Naive thymus-derived CD4-positive, alpha-beta T cell (primary cell): ENCODE measurements around the gene GSAP. TPM values are rescaled to one million over a fixed set of nuclear protein-coding genes. Genes with fewer than 3 reads are reported as not detected.

Experiments used
- ATAC-seq: fragments of 150-1000 bp; cut with Tn5 transposase; 2 replicates; pipeline ENCODE4 v1.10.0; 2021; ENCODE audit warnings: mild to moderate bottlenecking, moderate library complexity
- CTCF ChIA-PET: fragments of 350-600 bp; sonication (Branson Sonifier 250); formaldehyde crosslinking; loops from one replicate; lab custom pipeline; 2021; ENCODE audit warnings: antibody characterized with exemption; lab: Charles Lee
- POLR2A ChIA-PET: fragments of 350-600 bp; sonication (Branson Sonifier 250); formaldehyde crosslinking; loops from one replicate; lab custom pipeline; 2021; ENCODE audit warnings: antibody characterized with exemption, inconsistent platforms; lab: Charles Lee
- DNase-seq, 9 donors: peaks; one replicate each; pipeline versions ENCODE4 v3.0.0 to v3.0.0-alpha.2; 2020 to 2022; ENCODE audit warnings: mixed read lengths in 1 of 9
- H3K27ac ChIP-seq: one replicate; pipeline ENCODE4 v1.7.0; 2013; ENCODE audit warnings: mild to moderate bottlenecking, low read depth, low read length, moderate library complexity
- H3K27me3 ChIP-seq, 2 donors: one replicate each; pipeline ENCODE4 v1.7.0; 2013; ENCODE audit warnings: low read length in 2 of 2, mild to moderate bottlenecking in 2 of 2, moderate library complexity in 2 of 2; ENCODE audit not compliant: control insufficient read depth in 2 of 2, insufficient read depth in 2 of 2
- H3K36me3 ChIP-seq, 3 experiments: 1 replicate in 2 of 3; 2 replicates in 1 of 3; pipeline ENCODE4 v1.7.0; 2013; ENCODE audit warnings: low read length in 3 of 3, mild to moderate bottlenecking in 3 of 3, moderate library complexity in 1 of 3; ENCODE audit not compliant: insufficient read depth in 3 of 3, control insufficient read depth in 2 of 3
- H3K4me1 ChIP-seq, 2 donors: one replicate each; pipeline ENCODE4 v1.7.0; 2013; ENCODE audit warnings: low read length in 2 of 2, mild to moderate bottlenecking in 2 of 2, moderate library complexity in 1 of 2; ENCODE audit not compliant: control insufficient read depth in 2 of 2, insufficient read depth in 2 of 2
- H3K4me3 ChIP-seq: 2 replicates; pipeline ENCODE4 v1.7.0; 2013; ENCODE audit warnings: mild to moderate bottlenecking, low read length
- H3K9me3 ChIP-seq, 3 experiments: 1 replicate in 2 of 3; 2 replicates in 1 of 3; pipeline ENCODE4 v1.7.0; 2013; ENCODE audit warnings: low read length in 3 of 3; ENCODE audit not compliant: control insufficient read depth in 2 of 3
- H3K27ac Mint-ChIP-seq, 9 donors: one replicate each; pipeline ENCODE4 v1.8.0; 2020 to 2022; ENCODE audit warnings: mixed read lengths in 9 of 9, mild to moderate bottlenecking in 8 of 9, moderate library complexity in 5 of 9, inconsistent platforms in 2 of 9
- H3K27me3 Mint-ChIP-seq, 5 donors: one replicate each; pipeline ENCODE4 v1.8.0; 2021 to 2022; ENCODE audit warnings: mixed read lengths in 5 of 5, mild to moderate bottlenecking in 1 of 5
- H3K36me3 Mint-ChIP-seq, 5 donors: one replicate each; pipeline ENCODE4 v1.8.0; 2020 to 2022; ENCODE audit warnings: mixed read lengths in 5 of 5, mild to moderate bottlenecking in 3 of 5, inconsistent platforms in 1 of 5
- H3K4me1 Mint-ChIP-seq, 7 donors: one replicate each; pipeline ENCODE4 v1.8.0; 2020 to 2022; ENCODE audit warnings: mixed read lengths in 7 of 7, mild to moderate bottlenecking in 3 of 7, inconsistent platforms in 1 of 7
- H3K4me3 Mint-ChIP-seq, 10 donors: one replicate each; pipeline ENCODE4 v1.8.0; 2020 to 2022; ENCODE audit warnings: mild to moderate bottlenecking in 10 of 10, mixed read lengths in 10 of 10, moderate library complexity in 6 of 10, inconsistent platforms in 2 of 10
- H3K9me3 Mint-ChIP-seq, 11 donors: one replicate each; pipeline ENCODE4 v1.8.0; 2020 to 2022; ENCODE audit warnings: mixed read lengths in 11 of 11, mild to moderate bottlenecking in 4 of 11, inconsistent platforms in 1 of 11, moderate library complexity in 1 of 11
- intact Hi-C, 2 donors: fragments of 100-400 bp; cut with micrococcal nuclease; formaldehyde crosslinking; loops; one replicate each; pipeline ENCODE4 v1.15.1; 2023
- polyA plus RNA-seq, 2 donors: library from polyadenylated mRNA; unstranded; fragments of 300-500 nt; fragmentation: Illumina TruSeq; gene quantifications; one replicate each; pipeline ENCODE4 v1.2.3, GENCODE V29; 2021
- total RNA-seq, 6 experiments: library from RNA in 5 of 6; stranded (reverse) in 5 of 6; gene quantifications; 1 replicate in 5 of 6; 2 replicates in 1 of 6; pipeline ENCODE4 v1.2.3 and lab custom pipeline; 2021 to 2026

Gene GSAP
- total and polyA plus RNA-seq, 7 experiments from 2014 or later: 6.6 to 59.8 (median 29.1) TPM

GRCh38 chr7:77406421-77406820 lies 9.7 kb downstream of the GSAP start:
- ChIA-PET CTCF (no interaction called here), POLR2A (no interaction called here)
- Histone ChIP-seq H3K27me3 (no peaks in the 10 kb centered on the region), H3K4me1 (no peaks in the 10 kb centered on the region), H3K9me3 (no peaks in the 10 kb centered on the region), H3K4me3 (no peak overlapping the region), H3K27ac (no peak overlapping the region), H3K36me3 (peaks cover 0 to 5% (median 0%) of the 10 kb centered on the region in 3 experiments)
- Mint-ChIP-seq H3K4me3 (no peak overlapping the region), H3K36me3 (peaks cover 0 to 25% (median 17%) of the 10 kb centered on the region in 5 donors), H3K4me1 (peaks cover 0 to 21% (median 9%) of the 10 kb centered on the region in 7 donors), H3K27ac (no peak overlapping the region), H3K9me3 (no peaks in the 10 kb centered on the region), H3K27me3 (peaks cover 0 to 3% (median 0%) of the 10 kb centered on the region in 5 donors)
- intact Hi-C loops: no loop called here
- DNase-seq (no peak), ATAC-seq (no peak)

GRCh38 chr7:77404641-77405040 lies 11.5 kb downstream of the GSAP start:
- ATAC-seq (no peak), DNase-seq (no peak)
- ChIA-PET CTCF (no interaction called here), POLR2A (no interaction called here)
- no peak overlapping the region for H3K4me3 ChIP-seq
- H3K4me1 ChIP-seq: no peaks in the 10 kb centered on the region
- Mint-ChIP-seq H3K4me1 (peaks cover 0 to 15% (median 7%) of the 10 kb centered on the region in 7 donors), H3K9me3 (no peaks in the 10 kb centered on the region), H3K4me3 (no peak overlapping the region), H3K27ac (no peak overlapping the region), H3K27me3 (peaks cover 0 to 3% (median 0%) of the 10 kb centered on the region in 5 donors), H3K36me3 (peaks cover 0 to 40% (median 28%) of the 10 kb centered on the region in 5 donors)
- no peaks in the 10 kb centered on the region for H3K9me3 ChIP-seq
- intact Hi-C loops: no loop called here
- H3K27me3 ChIP-seq: no peaks in the 10 kb centered on the region
- peaks cover 0 to 5% (median 0%) of the 10 kb centered on the region in 3 experiments for H3K36me3 ChIP-seq
- H3K27ac ChIP-seq: no peak overlapping the region

GRCh38 chr7:77403957-77404356 lies 12.2 kb downstream of the GSAP start:
- Histone ChIP-seq H3K27me3 (no peaks in the 10 kb centered on the region), H3K4me1 (no peaks in the 10 kb centered on the region), H3K9me3 (no peaks in the 10 kb centered on the region), H3K27ac (no peak overlapping the region), H3K4me3 (no peak overlapping the region), H3K36me3 (peaks cover 0 to 5% (median 0%) of the 10 kb centered on the region in 3 experiments)
- DNase-seq (no peak), ATAC-seq (no peak)
- H3K27me3 Mint-ChIP-seq: peaks cover 0 to 3% (median 0%) of the 10 kb centered on the region in 5 donors
- no peak overlapping the region for H3K27ac Mint-ChIP-seq
- H3K4me1 Mint-ChIP-seq: peaks cover 0 to 15% (median 7%) of the 10 kb centered on the region in 7 donors
- no peak overlapping the region for H3K4me3 Mint-ChIP-seq
- intact Hi-C loops: no loop called here
- peaks cover 0 to 47% (median 28%) of the 10 kb centered on the region in 5 donors for H3K36me3 Mint-ChIP-seq
- POLR2A ChIA-PET: no interaction called here
- CTCF ChIA-PET: no interaction called here
- H3K9me3 Mint-ChIP-seq: no peaks in the 10 kb centered on the region

DNA sequence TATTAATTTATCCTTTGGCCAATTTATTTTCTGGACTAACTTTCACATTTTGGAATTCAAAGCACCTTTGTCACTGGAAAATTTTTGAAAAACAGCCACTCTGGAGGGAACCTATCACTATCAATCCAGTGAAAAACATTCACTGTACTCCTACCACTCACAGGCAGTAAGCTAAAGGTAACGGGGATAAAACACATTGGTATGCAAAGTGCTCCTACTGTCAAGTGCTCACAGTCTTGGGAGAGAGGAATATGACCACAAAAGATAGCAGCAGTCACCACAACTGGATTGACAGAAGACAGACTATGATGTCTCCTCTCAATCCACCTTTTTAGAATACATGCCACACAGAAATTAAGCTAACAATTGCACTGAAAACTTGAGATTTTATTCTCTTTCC lies 13.3 kb downstream of the GSAP start:
- H3K27ac Mint-ChIP-seq: peak overlapping the region in 1 of 9 donors; percentile 30
- Histone ChIP-seq H3K27me3 (no peaks in the 10 kb centered on the region), H3K36me3 (peaks cover 0 to 5% (median 0%) of the 10 kb centered on the region in 3 experiments), H3K9me3 (no peaks in the 10 kb centered on the region), H3K4me1 (no peaks in the 10 kb centered on the region), H3K4me3 (no peak overlapping the region), H3K27ac (no peak overlapping the region)
- ChIA-PET CTCF (no interaction called here), POLR2A (no interaction called here)
- peaks cover 0 to 11% (median 7%) of the 10 kb centered on the region in 7 donors for H3K4me1 Mint-ChIP-seq
- H3K27me3 Mint-ChIP-seq: peaks cover 0 to 3% (median 0%) of the 10 kb centered on the region in 5 donors
- no peaks in the 10 kb centered on the region for H3K9me3 Mint-ChIP-seq
- intact Hi-C loops: no loop called here
- H3K36me3 Mint-ChIP-seq: peaks cover 0 to 51% (median 31%) of the 10 kb centered on the region in 5 donors
- no peak overlapping the region for H3K4me3 Mint-ChIP-seq
- DNase-seq: no peak
- ATAC-seq: no peak

DNA sequence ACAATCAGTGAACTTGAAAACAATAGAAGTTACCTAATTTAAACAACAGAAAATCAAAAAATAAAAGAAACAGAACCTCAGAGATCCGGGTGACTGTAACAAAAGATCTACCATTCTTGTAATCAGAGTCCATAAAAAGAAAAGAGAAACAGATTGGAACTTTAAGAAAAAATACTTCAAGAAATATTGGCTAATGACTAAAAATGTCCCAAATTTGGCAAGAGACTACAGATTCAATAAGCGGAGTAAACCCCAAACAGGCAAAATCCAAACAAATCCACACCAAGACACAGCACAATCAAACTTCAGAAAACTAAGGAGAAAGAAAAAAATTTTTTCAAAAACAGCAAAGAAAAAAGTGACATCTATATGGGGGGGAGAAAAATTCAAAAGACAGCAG lies 15.1 kb downstream of the GSAP start:
- DNase-seq (no peak), ATAC-seq (no peak)
- Histone ChIP-seq H3K4me3 (no peak overlapping the region), H3K27me3 (no peaks in the 10 kb centered on the region), H3K27ac (no peak overlapping the region), H3K36me3 (peaks cover 0 to 5% (median 5%) of the 10 kb centered on the region in 3 experiments), H3K9me3 (no peaks in the 10 kb centered on the region), H3K4me1 (no peaks in the 10 kb centered on the region)
- H3K36me3 Mint-ChIP-seq: peaks cover 0 to 62% (median 44%) of the 10 kb centered on the region in 5 donors
- H3K27me3 Mint-ChIP-seq: peaks cover 0 to 3% (median 0%) of the 10 kb centered on the region in 5 donors
- H3K27ac Mint-ChIP-seq: no peak overlapping the region
- no peaks in the 10 kb centered on the region for H3K9me3 Mint-ChIP-seq
- H3K4me1 Mint-ChIP-seq: peaks cover 0 to 11% (median 7%) of the 10 kb centered on the region in 7 donors
- intact Hi-C loops: no loop called here
- POLR2A ChIA-PET: no interaction called here
- CTCF ChIA-PET: no interaction called here
- no peak overlapping the region for H3K4me3 Mint-ChIP-seq

GRCh38 chr7:77399816-77400215 lies 16.3 kb downstream of the GSAP start:
- ATAC-seq (peak; percentile 22), DNase-seq (no peak)
- peaks cover 0 to 3% (median 0%) of the 10 kb centered on the region in 5 donors for H3K27me3 Mint-ChIP-seq
- CTCF ChIA-PET: interaction anchor here (1.0 kb wide), 1 partner anchor 49 kb away, joined by 3 read pairs; no protein-coding TSS in a partner anchor
- H3K36me3 ChIP-seq: peaks cover 0 to 5% (median 5%) of the 10 kb centered on the region in 3 experiments
- no peak overlapping the region for H3K27ac Mint-ChIP-seq
- no peak overlapping the region for H3K4me3 ChIP-seq
- H3K4me1 Mint-ChIP-seq: peaks cover 0 to 11% (median 7%) of the 10 kb centered on the region in 7 donors
- peaks cover 0 to 2% (median 0%) of the 10 kb centered on the region in 11 donors for H3K9me3 Mint-ChIP-seq
- intact Hi-C loops: no loop called here
- no peaks in the 10 kb centered on the region for H3K4me1 ChIP-seq
- H3K36me3 Mint-ChIP-seq: peaks cover 0 to 71% (median 52%) of the 10 kb centered on the region in 5 donors
- H3K4me3 Mint-ChIP-seq: no peak overlapping the region
- H3K27me3 ChIP-seq: no peaks in the 10 kb centered on the region
- POLR2A ChIA-PET: no interaction called here
- H3K9me3 ChIP-seq: no peaks in the 10 kb centered on the region
- H3K27ac ChIP-seq: no peak overlapping the region
